Measurements from ENCODE around the gene ARL15. TPM values are rescaled to one million over a fixed set of nuclear protein-coding genes. Genes with fewer than 3 reads are reported as not detected.
"Not testable (repeated sequence)": the region's sequence is repeated elsewhere in the genome, so short reads cannot be mapped to it uniquely, and the experiment has no call there.

ARL15 gene
- polyA plus RNA-seq, 4 donors = 25.7 to 39.3 (median 30.9) TPM

DNA sequence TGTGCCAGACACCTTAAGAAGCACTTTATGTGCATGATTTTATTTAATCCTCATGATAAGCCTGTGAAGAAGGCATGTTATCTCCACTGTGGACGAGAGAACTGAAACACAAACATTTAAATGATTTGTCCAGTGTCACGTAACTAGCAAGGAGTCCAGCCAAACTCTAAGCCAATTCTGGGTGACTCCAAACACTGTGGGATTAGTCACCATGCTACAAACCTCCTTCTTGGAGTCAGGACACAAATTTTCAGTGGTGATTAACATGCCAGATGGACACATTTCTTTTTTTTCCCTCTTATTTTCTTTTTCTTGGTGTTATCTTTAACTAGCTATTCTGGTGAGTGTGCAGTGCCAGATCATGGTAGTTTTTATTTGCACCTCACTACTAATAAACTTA lies 433.1 kb downstream of the ARL15 start:
- no peak for DNase-seq (ENCODE audit: low read depth in 4 of 4, low spot score in 3 of 4)

DNA sequence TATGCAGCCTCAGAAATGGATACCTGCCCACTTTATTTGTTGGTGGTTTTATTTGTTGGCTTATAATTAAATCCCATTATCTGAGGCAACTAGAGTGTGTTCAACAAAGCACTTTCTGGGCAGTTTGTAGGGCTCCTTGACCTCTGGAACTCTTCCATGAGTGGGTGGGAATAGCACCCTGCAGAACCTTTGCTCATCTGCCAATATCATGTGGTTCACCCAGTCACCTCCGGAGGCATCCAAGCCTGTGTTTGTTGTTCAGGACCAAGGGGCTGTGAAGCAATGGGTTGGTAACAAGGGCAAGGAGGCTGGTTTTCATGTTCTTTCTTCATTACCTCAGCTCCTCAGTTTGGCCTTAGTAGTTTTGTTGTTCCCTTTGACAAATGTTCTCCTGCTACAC lies 436.0 kb downstream of the ARL15 start:
- DNase-seq (ENCODE audit: low read depth in 4 of 4, low spot score in 3 of 4) = no peak

DNA sequence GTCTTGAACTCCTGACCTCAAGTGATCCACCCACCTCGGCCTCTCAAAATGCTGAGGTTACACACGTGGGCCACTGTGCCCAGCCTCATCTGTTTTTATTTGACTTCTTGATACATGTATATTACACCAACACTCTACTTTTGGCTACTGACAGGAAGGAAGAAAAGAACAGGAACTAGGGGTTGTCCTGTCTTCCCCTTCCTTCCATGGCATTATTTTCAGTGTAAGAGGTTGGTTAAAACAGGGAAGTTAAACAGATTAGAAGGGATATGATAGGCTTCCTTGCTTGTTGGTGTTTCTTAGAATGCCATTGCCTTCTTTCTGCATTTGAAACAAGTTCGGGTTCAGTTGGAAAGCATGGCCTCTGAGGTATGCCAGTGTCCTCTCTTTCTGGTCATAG lies 437.1 kb downstream of the ARL15 start:
- DNase-seq (ENCODE audit: low read depth in 4 of 4, low spot score in 3 of 4) = no peak

DNA sequence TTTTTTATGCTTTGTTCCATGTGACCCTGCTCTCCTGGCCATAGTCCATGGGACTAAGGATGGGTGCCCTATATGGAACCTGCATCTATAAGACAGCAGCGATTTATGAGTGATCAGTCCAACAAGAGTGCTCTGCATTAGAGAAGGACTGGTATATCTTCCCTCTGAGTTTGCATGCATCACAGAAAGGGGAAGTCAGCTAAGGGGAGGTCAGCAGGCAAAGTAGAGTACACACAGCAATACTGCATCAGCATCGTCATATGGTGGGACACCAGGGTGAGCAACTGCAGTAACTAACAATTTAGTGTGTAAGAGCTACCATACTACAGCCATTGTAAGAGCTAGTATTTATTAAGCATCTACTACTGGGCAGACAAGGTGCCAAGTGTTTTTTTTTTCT lies 438.6 kb downstream of the ARL15 start:
- DNase-seq (ENCODE audit: low read depth in 4 of 4, low spot score in 3 of 4) = no peak

DNA sequence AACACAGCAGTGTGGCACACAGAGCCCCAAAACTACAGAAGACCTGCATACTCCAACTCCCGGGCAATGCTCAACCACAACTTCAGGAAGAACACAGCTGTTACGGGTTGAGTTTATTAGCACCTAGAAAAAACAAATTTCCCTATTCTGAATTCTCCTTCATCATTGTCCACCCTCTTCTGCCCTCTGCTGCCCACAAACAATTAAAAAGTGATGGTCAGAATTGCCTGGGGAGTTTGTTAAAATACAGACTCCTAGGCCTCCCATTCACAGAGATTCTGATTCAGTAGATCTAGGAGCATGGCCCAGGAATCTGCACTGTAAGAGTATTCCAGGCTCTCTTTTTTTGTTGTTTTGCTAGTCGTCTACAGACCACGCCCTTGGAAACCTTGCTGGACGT lies 439.3 kb downstream of the ARL15 start:
- no peak for DNase-seq (ENCODE audit: low read depth in 4 of 4, low spot score in 3 of 4)

DNA sequence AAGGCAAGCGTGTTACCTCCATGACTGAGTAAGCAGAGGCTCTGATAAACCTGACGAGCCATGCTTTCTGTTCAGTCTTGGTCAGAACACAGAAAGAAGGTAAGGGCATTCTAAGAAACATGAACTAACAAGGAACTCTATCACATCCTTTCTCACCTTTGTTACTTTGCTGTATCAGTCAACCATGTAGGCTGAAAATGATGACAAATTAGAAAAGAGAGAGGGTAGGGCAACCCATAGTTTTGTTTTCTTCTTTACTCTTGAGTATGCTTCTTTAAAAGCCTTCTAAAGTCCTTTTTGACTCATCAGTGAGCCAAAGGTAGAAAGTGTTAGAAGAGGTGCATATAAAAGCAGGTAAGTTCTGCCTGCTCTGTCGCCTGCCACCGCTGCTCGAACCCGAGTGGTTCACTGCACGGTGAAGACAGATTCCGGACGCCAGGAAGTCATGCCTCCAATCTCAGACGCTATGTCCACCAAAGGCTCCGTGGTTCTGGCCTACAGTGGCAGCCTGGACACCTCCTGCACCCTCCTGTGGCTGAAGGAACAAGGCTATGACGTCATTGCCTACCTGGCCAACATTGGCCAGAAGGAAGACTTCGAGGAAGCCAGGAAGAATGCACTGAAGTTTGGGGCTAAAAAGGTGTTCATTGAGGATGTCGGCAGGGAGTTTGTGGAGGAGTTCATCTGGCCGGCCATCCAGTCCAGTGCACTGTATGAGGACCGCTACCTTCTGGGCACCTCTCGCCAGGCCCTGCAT lies 451.5 kb downstream of the ARL15 start:
- DNase-seq (ENCODE audit: low read depth in 4 of 4, low spot score in 3 of 4) = no peak

DNA sequence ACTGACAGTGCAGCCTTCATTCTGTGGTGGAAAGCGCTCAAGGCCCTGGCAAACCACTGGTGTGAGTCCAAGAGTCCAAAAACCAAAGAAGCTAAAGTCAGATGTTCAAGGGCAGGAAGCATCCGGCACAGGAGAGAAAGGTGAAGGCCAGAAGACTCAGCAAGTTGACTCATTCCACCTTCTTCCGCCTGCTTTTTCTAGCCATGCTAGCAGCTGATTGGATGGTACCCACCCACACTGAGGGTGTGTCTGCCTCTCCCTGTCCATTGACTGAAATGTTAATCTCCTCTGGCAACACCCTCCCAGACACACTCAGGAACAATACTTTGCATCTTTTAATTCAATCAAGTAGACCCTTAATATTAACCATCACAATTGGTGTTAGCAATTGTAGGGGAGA lies 453.9 kb downstream of the ARL15 start:
- no peak for DNase-seq (ENCODE audit: low read depth in 4 of 4, low spot score in 3 of 4)

DNA sequence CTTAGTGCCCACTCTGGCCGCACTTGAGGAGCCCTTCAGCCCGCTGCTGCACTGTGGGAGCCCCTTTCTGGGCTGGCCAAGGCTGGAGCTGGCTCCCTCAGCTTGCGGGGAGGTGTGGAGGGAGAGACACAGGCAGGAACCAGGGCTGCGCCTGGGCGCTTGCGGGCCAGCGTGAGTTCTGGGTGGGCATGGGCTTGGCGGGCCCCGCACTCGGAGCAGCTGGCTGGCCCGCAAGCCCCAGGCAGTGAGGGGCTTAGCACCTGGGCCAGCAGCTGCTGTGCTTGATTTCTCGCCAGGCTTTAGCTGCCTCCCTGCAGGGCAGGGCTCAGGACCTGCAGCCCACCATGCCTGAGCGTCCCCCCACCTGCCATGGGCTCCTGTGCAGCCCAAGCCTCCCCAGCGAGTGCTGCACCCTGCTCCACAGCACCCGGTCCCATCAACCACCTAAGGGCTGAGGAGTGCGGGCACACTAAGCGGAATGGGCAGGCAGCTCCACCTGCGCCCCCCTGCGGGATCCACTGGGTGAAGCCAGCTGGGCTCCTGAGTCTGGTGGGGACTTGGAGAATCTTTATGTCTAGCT lies 473.4 kb downstream of the ARL15 start:
- not testable (repeated sequence) for DNase-seq (ENCODE audit: low read depth in 4 of 4, low spot score in 3 of 4)

DNA sequence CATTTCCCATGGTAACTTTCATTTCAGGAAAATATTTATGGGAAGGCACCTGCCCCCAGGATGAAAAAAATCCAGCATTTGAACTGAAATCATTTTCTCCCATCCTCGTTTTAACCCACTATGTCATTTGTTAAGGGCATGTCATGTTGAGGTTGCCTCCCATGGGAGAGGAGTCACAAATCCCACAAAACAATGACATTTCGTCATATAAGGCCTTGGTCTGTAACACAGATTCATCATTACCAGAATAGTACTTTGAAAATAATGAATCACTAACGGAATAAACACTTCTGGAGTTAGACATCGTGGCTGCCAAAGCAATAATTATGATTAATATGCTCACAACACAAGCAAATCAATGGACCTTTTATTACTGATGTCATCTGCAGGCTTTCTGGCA lies 475.9 kb downstream of the ARL15 start:
- no peak for DNase-seq (ENCODE audit: low read depth in 4 of 4, low spot score in 3 of 4)

Other genes starting within 250 kb of the ARL15 start
- gene HSPB3, start 145.1 kb upstream of the ARL15 start, polyA plus RNA-seq (ENCODE audit: insufficient read length in 4 of 4) = under 1 TPM in 1 of 4 donors, not detected in 3; 0.32 TPM
- 10 to 100 TPM; 28.8 to 60.3 (median 36.6) TPM for gene SNX18, start 207.2 kb upstream of the ARL15 start, polyA plus RNA-seq (ENCODE audit: insufficient read length in 4 of 4)

Data from left renal pelvis (tissue), 4 donors.